Stomach (tissue), 9 donors: Measurements from ENCODE around the gene CHST1. TPM values are rescaled to one million over a fixed set of nuclear protein-coding genes. Genes with fewer than 3 reads are reported as not detected.

Experiments used
- DNase-seq, 2 donors: peaks; one replicate each; pipeline versions ENCODE4 v3.0.0 to v3.0.0-alpha.2; 2013 to 2019
- H3K27ac ChIP-seq, 5 donors: fragments of 200-600 bp in 4 of 5; sonication (generic) in 4 of 5; one replicate each; pipeline ENCODE4 v1.5.1; 2013 to 2019; ENCODE audit warnings: mild to moderate bottlenecking in 1 of 5, moderate library complexity in 1 of 5
- H3K27me3 ChIP-seq, 3 donors: fragments of 200-600 bp; sonication (generic); one replicate each; pipeline ENCODE4 v1.5.1; 2017 to 2019; ENCODE audit warnings: mixed run types in 1 of 3
- H3K36me3 ChIP-seq, 4 donors: fragments of 200-600 bp; sonication (generic); 1 replicate in 3 of 4; 2 replicates in 1 of 4; pipeline ENCODE4 v1.5.1; 2016 to 2019
- H3K4me1 ChIP-seq, 4 donors: fragments of 200-600 bp; sonication (generic); one replicate each; pipeline ENCODE4 v1.5.1; 2016 to 2019
- H3K4me3 ChIP-seq, 4 donors: fragments of 200-600 bp; sonication (generic) in 3 of 4; one replicate each; pipeline ENCODE4 v1.5.1; 2016 to 2019; ENCODE audit warnings: mild to moderate bottlenecking in 1 of 4
- H3K9me3 ChIP-seq, 4 donors: fragments of 200-600 bp; sonication (generic); one replicate each; pipeline ENCODE4 v1.5.1; 2016 to 2019
- EP300 ChIP-seq: sonication (generic); formaldehyde crosslinking; IDR thresholded peaks from one replicate; pipeline ENCODE4 v1.6.1; 2017; ENCODE audit warnings: antibody characterized with exemption
- POLR2A ChIP-seq, 4 donors: fragments of 450-650 bp; IDR thresholded peaks; one replicate each; pipeline ENCODE4 v1.6.1; 2016; ENCODE audit warnings: antibody characterized with exemption in 4 of 4, control low read depth in 2 of 4, mild to moderate bottlenecking in 1 of 4, moderate library complexity in 1 of 4
- POLR2AphosphoS5 ChIP-seq, 3 donors: sonication (generic); formaldehyde crosslinking; IDR thresholded peaks; one replicate each; pipeline ENCODE4 v1.6.1; 2016; ENCODE audit warnings: antibody characterized with exemption in 3 of 3
- WGBS, 5 donors: extraction: QIAGEN DNeasy Blood & Tissue Kit in 3 of 5; methylation state at CpG; one replicate each; pipeline versions ENCODE4 v1.1.5 to v1.1.7; 2013 to 2018; 5-methylcytosine and 5-hydroxymethylcytosine counted together
- intact Hi-C: fragments of 100-400 bp; cut with DNase I; formaldehyde crosslinking; loops from one replicate; pipeline ENCODE4 v1.15.1; 2023; ENCODE audit warnings: low total_unique reads
- polyA plus RNA-seq, 3 donors: library from polyadenylated mRNA; stranded (reverse); fragments of 200-250 nt; gene quantifications; one replicate each; pipeline ENCODE4 v1.2.3, GENCODE V29; 2013
- total RNA-seq, 5 donors: library from RNA; depleted of rRNA; stranded (reverse); fragments of >200 nt; gene quantifications; one replicate each; pipeline versions ENCODE4 v1.1.0 to v1.2.3, GENCODE V29; 2014 to 2016
- TF ChIP-seq, protein P1 (sequence below), 7 experiments: fragments of 450-650 bp in 4 of 7; fragments of 200-600 bp in 3 of 7; sonication (generic) in 3 of 7; IDR thresholded peaks; one replicate each; pipeline ENCODE4 v1.5.1; 2016 to 2019; ENCODE audit warnings: antibody characterized with exemption in 7 of 7, control low read depth in 2 of 7, mild to moderate bottlenecking in 1 of 7
- donor health status: healthy with polysubstance abuse.
- donor health status: Bipolar disorder and iron deficiency.
- donor health status: healthy.

The CHST1 gene
- total and polyA plus RNA-seq, 8 donors = 0.37 to 4.9 (median 1.7) TPM; not detected in 2

DNA sequence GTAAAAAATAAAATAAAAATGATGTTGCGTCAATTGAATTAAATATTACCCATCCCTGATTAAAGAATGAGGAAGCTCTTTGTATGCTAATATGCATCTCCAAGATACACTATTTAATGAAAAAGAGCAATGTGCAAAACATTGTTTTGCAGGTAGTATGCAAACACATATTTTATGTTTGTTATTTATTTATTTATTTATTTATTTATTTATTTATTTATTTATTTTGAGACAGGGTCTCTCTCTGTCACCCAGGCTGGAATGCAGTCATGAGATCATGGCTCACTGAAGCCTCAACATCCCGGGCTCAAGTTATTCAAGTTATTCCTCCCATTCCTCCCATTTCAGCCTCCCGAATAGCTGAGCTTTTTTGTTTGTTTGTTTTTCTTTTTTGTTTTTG lies 7.2 kb upstream of the CHST1 start:
- H3K27ac ChIP-seq = no peak overlapping the region
- TF ChIP-seq, protein P1, sequence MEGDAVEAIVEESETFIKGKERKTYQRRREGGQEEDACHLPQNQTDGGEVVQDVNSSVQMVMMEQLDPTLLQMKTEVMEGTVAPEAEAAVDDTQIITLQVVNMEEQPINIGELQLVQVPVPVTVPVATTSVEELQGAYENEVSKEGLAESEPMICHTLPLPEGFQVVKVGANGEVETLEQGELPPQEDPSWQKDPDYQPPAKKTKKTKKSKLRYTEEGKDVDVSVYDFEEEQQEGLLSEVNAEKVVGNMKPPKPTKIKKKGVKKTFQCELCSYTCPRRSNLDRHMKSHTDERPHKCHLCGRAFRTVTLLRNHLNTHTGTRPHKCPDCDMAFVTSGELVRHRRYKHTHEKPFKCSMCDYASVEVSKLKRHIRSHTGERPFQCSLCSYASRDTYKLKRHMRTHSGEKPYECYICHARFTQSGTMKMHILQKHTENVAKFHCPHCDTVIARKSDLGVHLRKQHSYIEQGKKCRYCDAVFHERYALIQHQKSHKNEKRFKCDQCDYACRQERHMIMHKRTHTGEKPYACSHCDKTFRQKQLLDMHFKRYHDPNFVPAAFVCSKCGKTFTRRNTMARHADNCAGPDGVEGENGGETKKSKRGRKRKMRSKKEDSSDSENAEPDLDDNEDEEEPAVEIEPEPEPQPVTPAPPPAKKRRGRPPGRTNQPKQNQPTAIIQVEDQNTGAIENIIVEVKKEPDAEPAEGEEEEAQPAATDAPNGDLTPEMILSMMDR (IDR thresholded peaks at IDR 0.05) = no peak
- no peak for TF ChIP-seq POLR2A (IDR thresholded peaks at IDR 0.05)
- no peaks in the 10 kb centered on the region for H3K27me3 ChIP-seq
- intact Hi-C loops = no loop called here
- no peak overlapping the region for H3K4me3 ChIP-seq
- 76 to 82% (median 80%) methylated on average over 3 of the region's 3 CpGs for WGBS, 5 donors
- no peaks in the 10 kb centered on the region for H3K4me1 ChIP-seq
- H3K9me3 ChIP-seq = no peaks in the 10 kb centered on the region
- no peaks in the 10 kb centered on the region for H3K36me3 ChIP-seq
- no peak for DNase-seq

DNA sequence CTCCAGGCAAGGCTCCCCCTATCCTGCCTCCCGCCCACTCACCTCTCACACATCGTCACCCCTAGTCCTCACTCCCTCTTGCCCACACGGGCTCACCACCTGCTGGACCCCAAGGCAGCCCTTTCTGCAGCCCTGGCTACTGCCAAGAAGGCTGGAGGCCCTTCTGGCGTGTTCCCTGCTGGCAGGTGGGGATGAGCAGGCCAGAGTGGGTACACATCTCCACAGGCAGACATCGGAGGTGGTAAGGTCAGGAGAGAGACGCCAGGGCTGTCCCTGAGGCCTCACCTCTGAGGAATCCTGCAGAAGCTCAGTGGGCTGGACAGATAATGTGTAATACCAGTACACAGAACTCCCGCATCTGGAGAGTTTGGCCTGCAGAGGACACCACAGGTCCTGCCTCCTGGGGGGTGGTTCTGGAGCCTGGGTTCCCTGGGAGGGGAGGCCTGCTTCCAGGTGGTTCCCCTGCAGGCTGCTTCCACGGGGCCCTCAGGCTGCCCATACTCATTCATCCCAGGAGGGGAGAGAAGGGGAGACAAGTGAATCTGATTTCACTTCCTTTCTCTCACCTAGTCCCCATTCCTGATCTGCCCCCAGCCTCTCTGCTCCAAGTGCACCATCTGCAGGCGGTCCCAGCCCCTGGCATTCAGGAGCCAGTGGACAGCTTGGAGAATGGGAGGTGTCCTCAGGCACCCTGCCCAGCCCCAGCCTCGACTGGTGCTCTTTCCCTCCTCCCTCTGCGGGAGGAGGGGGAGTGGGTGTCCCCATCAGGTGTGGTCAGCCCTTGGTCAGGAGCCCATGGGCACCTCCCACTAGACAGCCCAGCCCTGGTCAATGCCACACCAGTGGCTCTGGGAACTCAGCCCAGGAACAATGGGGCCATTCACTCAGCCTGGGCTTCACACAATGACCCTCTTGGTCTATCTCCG lies 6.1 kb upstream of the CHST1 start:
- peaks cover 0 to 10% (median 0%) of the 10 kb centered on the region in 3 donors for H3K27me3 ChIP-seq
- H3K36me3 ChIP-seq = no peaks in the 10 kb centered on the region
- H3K4me1 ChIP-seq = no peaks in the 10 kb centered on the region
- 66 to 75% (median 71%) methylated on average over 11 to 12 of the region's 12 CpGs for WGBS, 5 donors
- H3K4me3 ChIP-seq = no peak overlapping the region
- DNase-seq = no peak
- intact Hi-C loops = no loop called here
- no peaks in the 10 kb centered on the region for H3K9me3 ChIP-seq
- H3K27ac ChIP-seq = no peak overlapping the region
- TF ChIP-seq EP300 (no peak), POLR2AphosphoS5 (IDR thresholded peaks at IDR 0.05) (no peak), POLR2A (IDR thresholded peaks at IDR 0.05) (no peak)
- TF ChIP-seq, protein P1 (IDR thresholded peaks at IDR 0.05) = no peak

DNA sequence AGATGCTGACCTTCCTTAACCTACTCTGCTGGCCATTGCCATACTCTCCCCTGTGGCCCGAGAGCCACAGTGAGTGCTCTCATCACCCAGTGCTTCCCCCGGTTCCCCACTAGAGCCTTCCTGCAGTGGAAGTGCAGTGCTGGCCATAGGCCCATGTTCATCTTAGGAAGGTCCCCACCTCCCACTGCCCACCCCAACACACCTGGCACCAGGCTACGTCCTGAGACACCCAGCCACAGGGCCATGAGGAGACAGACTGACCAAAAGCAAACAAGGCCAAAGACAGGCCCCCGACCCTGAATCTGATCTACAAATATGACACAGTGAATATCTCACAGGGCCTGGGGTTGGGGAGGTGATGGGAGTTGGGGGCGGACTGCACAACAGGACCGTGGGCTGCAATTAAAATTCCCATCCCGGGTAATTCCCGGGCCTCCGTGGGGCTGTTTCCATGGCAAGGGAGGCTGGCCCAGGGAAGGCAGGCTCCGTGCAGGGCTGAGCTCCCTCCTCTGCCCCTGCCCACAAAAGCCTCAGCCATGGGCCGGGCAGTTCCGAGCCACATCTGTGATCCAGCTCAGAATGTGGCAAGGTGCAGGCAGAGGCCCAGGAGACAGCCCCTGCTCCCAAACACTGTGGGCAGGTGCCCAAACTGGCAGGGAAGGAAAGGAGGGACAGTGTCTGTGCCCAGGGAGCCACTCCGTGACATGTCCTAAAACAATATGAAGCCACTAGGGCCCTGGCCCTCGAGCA lies 5.1 kb upstream of the CHST1 start:
- Histone ChIP-seq H3K4me3 (no peak overlapping the region), H3K9me3 (no peaks in the 10 kb centered on the region), H3K27ac (no peak overlapping the region), H3K36me3 (no peaks in the 10 kb centered on the region), H3K4me1 (peaks cover 0 to 6% (median 4%) of the 10 kb centered on the region in 4 donors), H3K27me3 (peaks cover 0 to 19% (median 8%) of the 10 kb centered on the region in 3 donors)
- intact Hi-C loops = no loop called here
- WGBS, 5 donors = 73 to 76% (median 75%) methylated on average over 14 of the region's 14 CpGs
- no peak for TF ChIP-seq POLR2A (IDR thresholded peaks at IDR 0.05)
- no peak for TF ChIP-seq POLR2AphosphoS5 (IDR thresholded peaks at IDR 0.05)
- TF ChIP-seq EP300 = no peak
- no peak for DNase-seq

DNA sequence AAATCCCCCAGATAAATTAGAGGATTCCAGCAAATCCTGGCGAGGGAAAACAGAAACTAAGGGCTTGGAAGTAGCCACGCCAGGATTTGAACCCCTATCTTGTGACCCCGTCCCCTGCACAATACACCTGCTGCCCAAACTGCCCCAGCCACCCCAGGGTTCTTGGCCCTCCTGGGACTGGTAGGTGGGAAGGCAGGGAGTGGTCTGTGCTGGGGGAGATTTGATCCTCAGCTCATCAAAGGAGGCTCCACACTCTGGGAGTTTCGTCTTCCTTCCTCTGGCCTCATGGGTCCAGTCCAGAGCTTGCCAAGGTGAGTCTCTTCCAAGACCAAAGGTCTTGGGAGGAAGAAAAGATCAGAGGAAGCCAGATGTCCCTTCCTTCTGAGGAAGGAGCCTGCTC lies 4.5 kb upstream of the CHST1 start:
- Histone ChIP-seq H3K4me1 (peaks cover 4 to 12% (median 10%) of the 10 kb centered on the region in 4 donors), H3K27ac (no peak overlapping the region), H3K4me3 (no peak overlapping the region), H3K9me3 (no peaks in the 10 kb centered on the region), H3K27me3 (peaks cover 0 to 25% (median 13%) of the 10 kb centered on the region in 3 donors), H3K36me3 (no peaks in the 10 kb centered on the region)
- TF ChIP-seq POLR2AphosphoS5 (IDR thresholded peaks at IDR 0.05) (no peak), EP300 (no peak), POLR2A (IDR thresholded peaks at IDR 0.05) (no peak)
- TF ChIP-seq, protein P1 (IDR thresholded peaks at IDR 0.05) = no peak
- no peak for DNase-seq
- WGBS, 5 donors = 64 to 75% (median 73%) methylated on average over 4 of the region's 4 CpGs
- intact Hi-C loops = no loop called here
